CD14-positive monocyte (primary cell): ENCODE results near the gene SETD4. TPM values are rescaled to one million over a fixed set of nuclear protein-coding genes. Genes with fewer than 3 reads are reported as not detected.

Source experiments
- DNase-seq, 3 donors: peaks; one replicate each; pipeline ENCODE4 v3.0.0-alpha.2; 2011 to 2022
- H2AFZ ChIP-seq: 2 replicates; pipeline ENCODE4 v1.6.0; 2012; ENCODE audit warnings: mild to moderate bottlenecking, low read depth, low read length, inconsistent platforms; ENCODE audit not compliant: insufficient read depth, poor library complexity, severe bottlenecking
- H3K27ac ChIP-seq, 2 donors: 1 replicate in 1 of 2; 2 replicates in 1 of 2; pipeline ENCODE4 v1.5.1; 2012 to 2013; ENCODE audit warnings: low read length in 2 of 2, control low read depth in 1 of 2, inconsistent platforms in 1 of 2, low read depth in 1 of 2, mild to moderate bottlenecking in 1 of 2
- H3K27me3 ChIP-seq, 2 donors: one replicate each; pipeline versions ENCODE4 v1.6.0 to v1.6.1; 2011 to 2013; ENCODE audit warnings: low read length in 2 of 2; ENCODE audit not compliant: control insufficient read depth in 2 of 2, insufficient read depth in 2 of 2
- H3K36me3 ChIP-seq, 2 donors: replicated peaks in 1 of 2; 1 replicate in 1 of 2; 2 replicates in 1 of 2; pipeline versions ENCODE4 v1.5.1 to v1.6.1; 2012 to 2013; ENCODE audit warnings: low read length in 2 of 2, control low read depth in 1 of 2, inconsistent platforms in 1 of 2, mild to moderate bottlenecking in 1 of 2; ENCODE audit not compliant: insufficient read depth in 2 of 2, control insufficient read depth in 1 of 2
- H3K4me1 ChIP-seq, 2 donors: 1 replicate in 1 of 2; 2 replicates in 1 of 2; pipeline versions ENCODE4 v1.5.1 to v1.6.1; 2012 to 2013; ENCODE audit warnings: low read length in 2 of 2, control low read depth in 1 of 2, inconsistent platforms in 1 of 2, mild to moderate bottlenecking in 1 of 2, moderate library complexity in 1 of 2; ENCODE audit not compliant: insufficient read depth in 2 of 2, control insufficient read depth in 1 of 2
- H3K4me2 ChIP-seq: replicated peaks from 2 replicates; pipeline ENCODE3; 2012; ENCODE audit warnings: low read length, moderate library complexity, mild to moderate bottlenecking; ENCODE audit not compliant: poor library complexity, severe bottlenecking; ENCODE audit errors: extremely low read depth
- H3K4me3 ChIP-seq, 3 experiments: fragments of 200-600 bp in 1 of 3; sonication (generic) in 1 of 3; replicated peaks in 1 of 3; 1 replicate in 2 of 3; 2 replicates in 1 of 3; pipeline ENCODE4 v1.5.1; 2011 to 2013; ENCODE audit warnings: low read length in 3 of 3, mild to moderate bottlenecking in 3 of 3, control low read depth in 2 of 3, low read depth in 2 of 3, inconsistent platforms in 1 of 3, moderate library complexity in 1 of 3
- H3K79me2 ChIP-seq: 2 replicates; pipeline ENCODE4 v1.6.0; 2012; ENCODE audit warnings: mild to moderate bottlenecking, control low read depth, inconsistent platforms, low read length, moderate library complexity; ENCODE audit not compliant: insufficient read depth
- H3K9ac ChIP-seq: 2 replicates; pipeline ENCODE4 v1.6.0; 2017; ENCODE audit warnings: low read length, mild to moderate bottlenecking; ENCODE audit not compliant: insufficient read depth, poor library complexity, severe bottlenecking
- H3K9me3 ChIP-seq, 2 donors: replicated peaks in 1 of 2; 1 replicate in 1 of 2; 2 replicates in 1 of 2; pipeline versions ENCODE4 v1.5.1 to v1.6.1; 2012 to 2013; ENCODE audit warnings: low read length in 2 of 2, control low read depth in 1 of 2; ENCODE audit not compliant: control insufficient read depth in 1 of 2, insufficient read depth in 1 of 2
- H4K20me1 ChIP-seq: 2 replicates; pipeline ENCODE4 v1.6.0; 2012; ENCODE audit warnings: mild to moderate bottlenecking, low read length, control low read depth, moderate library complexity; ENCODE audit not compliant: insufficient read depth
- H3K27ac Mint-ChIP-seq, 7 donors: one replicate each; pipeline ENCODE4 v1.8.0; 2020; ENCODE audit warnings: mild to moderate bottlenecking in 7 of 7, mixed read lengths in 7 of 7, moderate library complexity in 6 of 7, inconsistent platforms in 2 of 7
- H3K27me3 Mint-ChIP-seq, 3 donors: one replicate each; pipeline ENCODE4 v1.8.0; 2021 to 2022; ENCODE audit warnings: low read depth in 3 of 3, mild to moderate bottlenecking in 3 of 3, mixed read lengths in 3 of 3, moderate library complexity in 3 of 3, inconsistent platforms in 1 of 3
- H3K36me3 Mint-ChIP-seq, 2 donors: one replicate each; pipeline ENCODE4 v1.8.0; 2020; ENCODE audit warnings: mixed read lengths in 2 of 2, inconsistent platforms in 1 of 2, mild to moderate bottlenecking in 1 of 2
- H3K4me1 Mint-ChIP-seq: one replicate; pipeline ENCODE4 v1.8.0; 2020; ENCODE audit warnings: mild to moderate bottlenecking, mixed read lengths
- H3K4me3 Mint-ChIP-seq, 2 donors: one replicate each; pipeline ENCODE4 v1.8.0; 2020; ENCODE audit warnings: mild to moderate bottlenecking in 2 of 2, mixed read lengths in 2 of 2, moderate library complexity in 1 of 2
- H3K9me3 Mint-ChIP-seq, 7 donors: one replicate each; pipeline ENCODE4 v1.8.0; 2020 to 2022; ENCODE audit warnings: mixed read lengths in 7 of 7, mild to moderate bottlenecking in 6 of 7, moderate library complexity in 6 of 7, inconsistent platforms in 2 of 7
- WGBS: methylation state at CpG from one replicate; pipeline ENCODE4 v1.1.5; 2013; ENCODE audit warnings: missing lambda C conversion rate; ENCODE audit not compliant: insufficient coverage; 5-methylcytosine and 5-hydroxymethylcytosine counted together
- intact Hi-C, 2 donors: fragments of 100-400 bp; cut with micrococcal nuclease; formaldehyde crosslinking; loops; one replicate each; pipeline versions ENCODE4 v1.15.0 to v1.15.1; 2023
- polyA minus RNA-seq: library from RNA; depleted of rRNA, polyadenylated mRNA; stranded (reverse); fragments of >200 nt; gene quantifications from 2 replicates; pipeline ENCODE4 v1.2.3, GENCODE V29; 2012
- polyA plus RNA-seq, 3 donors: library from polyadenylated mRNA; depleted of rRNA in 1 of 3; unstranded in 2 of 3; stranded (reverse) in 1 of 3; fragments of 300-500 nt in 2 of 3; fragments of >200 nt in 1 of 3; fragmentation: Illumina TruSeq in 2 of 3; gene quantifications; 1 replicate in 2 of 3; 2 replicates in 1 of 3; pipeline ENCODE4 v1.2.3, GENCODE V29; 2012 to 2021
- total RNA-seq, 12 experiments: library from RNA in 1 of 12; stranded (reverse) in 1 of 12; fragments of 120-200 nt in 1 of 12; gene quantifications; one replicate each; pipeline ENCODE4 v1.2.4 and lab custom pipeline; 2013 to 2026; ENCODE audit warnings: mixed read lengths in 6 of 12, inconsistent platforms in 1 of 12
- TF ChIP-seq, protein P1 (sequence below): fragments of 200-600 bp; IDR thresholded peaks from one replicate; pipeline ENCODE4 v1.8.0; 2022; ENCODE audit warnings: antibody characterized with exemption, mild to moderate bottlenecking

The SETD4 gene, protein sequence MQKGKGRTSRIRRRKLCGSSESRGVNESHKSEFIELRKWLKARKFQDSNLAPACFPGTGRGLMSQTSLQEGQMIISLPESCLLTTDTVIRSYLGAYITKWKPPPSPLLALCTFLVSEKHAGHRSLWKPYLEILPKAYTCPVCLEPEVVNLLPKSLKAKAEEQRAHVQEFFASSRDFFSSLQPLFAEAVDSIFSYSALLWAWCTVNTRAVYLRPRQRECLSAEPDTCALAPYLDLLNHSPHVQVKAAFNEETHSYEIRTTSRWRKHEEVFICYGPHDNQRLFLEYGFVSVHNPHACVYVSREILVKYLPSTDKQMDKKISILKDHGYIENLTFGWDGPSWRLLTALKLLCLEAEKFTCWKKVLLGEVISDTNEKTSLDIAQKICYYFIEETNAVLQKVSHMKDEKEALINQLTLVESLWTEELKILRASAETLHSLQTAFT
- total RNA-seq (2013): 8.0 TPM
- polyA plus RNA-seq: 10 to 100 TPM in 1 of 3 donors, 1 to 10 TPM in 2; 4.1 to 10.8 (median 4.3) TPM
- polyA minus RNA-seq: 2.5 and 3.0 TPM in 2 replicates
- 4.2 to 11.8 (median 5.9) reads per million in 11 experiments for total RNA-seq (lab: John Stamatoyannopoulos, UW)

DNA sequence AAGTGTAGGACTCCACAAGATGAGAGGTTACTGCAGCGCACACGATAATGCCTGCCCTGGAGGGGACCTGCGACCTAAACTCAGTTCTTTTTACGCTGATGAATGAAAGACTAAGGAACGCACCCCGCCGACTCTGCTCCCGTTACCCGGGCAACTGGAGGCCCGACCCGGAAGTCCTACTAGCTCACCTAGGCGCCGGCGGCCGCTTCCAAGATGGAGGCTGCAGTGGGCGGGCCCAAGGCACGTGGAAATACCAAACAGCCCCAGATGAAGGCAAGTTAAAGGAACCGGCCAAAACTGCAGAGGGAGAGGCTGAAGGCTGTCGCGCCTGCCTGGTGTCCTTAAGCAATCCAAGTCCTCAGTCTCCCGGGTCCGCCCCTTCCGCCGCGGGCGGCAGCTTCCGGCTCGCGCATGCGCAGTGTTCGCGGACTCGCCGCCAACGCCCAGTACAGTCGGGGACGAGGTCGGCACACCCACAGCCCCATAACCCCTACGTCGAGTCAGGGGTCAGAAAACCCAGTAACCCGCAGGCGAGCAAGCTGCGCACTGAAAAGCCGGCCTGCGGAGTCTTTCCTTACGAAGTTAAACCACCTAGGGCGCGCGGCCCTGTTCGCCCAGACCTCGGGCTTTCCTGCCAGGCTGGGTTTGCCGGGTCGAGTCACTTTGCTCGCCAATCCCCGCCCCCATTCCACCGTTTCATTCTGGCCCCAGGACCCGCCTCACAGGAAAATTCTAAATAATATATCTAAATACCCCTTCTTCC lies at the start of gene SETD4:
TSS of gene SETD4 (minus strand) at position 368 of the 763 bp plus-strand sequence. CDS start 1,638 bp downstream, outside the sequence.
- Mint-ChIP-seq H3K27me3 (peaks cover 1 to 5% (median 3%) of the 10 kb centered on the region in 3 donors), H3K4me1 (peaks cover 16% of the 10 kb centered on the region), H3K27ac (peak within 1 kb of the TSS; percentile 91 to 98 (median 96)), H3K4me3 (peak within 1 kb of the TSS; percentile 92 to 96), H3K9me3 (peaks cover 0 to 2% (median 0%) of the 10 kb centered on the region in 7 donors), H3K36me3 (peaks cover 32 to 33% of the 10 kb centered on the region in 2 donors)
- TF ChIP-seq, protein P1, sequence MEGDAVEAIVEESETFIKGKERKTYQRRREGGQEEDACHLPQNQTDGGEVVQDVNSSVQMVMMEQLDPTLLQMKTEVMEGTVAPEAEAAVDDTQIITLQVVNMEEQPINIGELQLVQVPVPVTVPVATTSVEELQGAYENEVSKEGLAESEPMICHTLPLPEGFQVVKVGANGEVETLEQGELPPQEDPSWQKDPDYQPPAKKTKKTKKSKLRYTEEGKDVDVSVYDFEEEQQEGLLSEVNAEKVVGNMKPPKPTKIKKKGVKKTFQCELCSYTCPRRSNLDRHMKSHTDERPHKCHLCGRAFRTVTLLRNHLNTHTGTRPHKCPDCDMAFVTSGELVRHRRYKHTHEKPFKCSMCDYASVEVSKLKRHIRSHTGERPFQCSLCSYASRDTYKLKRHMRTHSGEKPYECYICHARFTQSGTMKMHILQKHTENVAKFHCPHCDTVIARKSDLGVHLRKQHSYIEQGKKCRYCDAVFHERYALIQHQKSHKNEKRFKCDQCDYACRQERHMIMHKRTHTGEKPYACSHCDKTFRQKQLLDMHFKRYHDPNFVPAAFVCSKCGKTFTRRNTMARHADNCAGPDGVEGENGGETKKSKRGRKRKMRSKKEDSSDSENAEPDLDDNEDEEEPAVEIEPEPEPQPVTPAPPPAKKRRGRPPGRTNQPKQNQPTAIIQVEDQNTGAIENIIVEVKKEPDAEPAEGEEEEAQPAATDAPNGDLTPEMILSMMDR: no peak
- peak within 1 kb of the TSS; percentile 97 for H2AFZ ChIP-seq
- H3K4me3 ChIP-seq: peak within 1 kb of the TSS; percentile 68 to 89 (median 89)
- peak; percentile 94 to 95 (median 94) for DNase-seq
- H3K36me3 ChIP-seq: peaks cover 17 to 33% of the 10 kb centered on the region in 2 donors
- peaks cover 5% of the 10 kb centered on the region for H3K79me2 ChIP-seq
- intact Hi-C loops: loop anchor here (5.0 to 10.0 kb wide), 3 partner anchors 52 to 97 kb away; partner anchors contain the start of gene DOP1B (in 1 of the 2)
- WGBS: 0% methylated on average over 51 of the region's 57 CpGs
- H3K9ac ChIP-seq: peak within 1 kb of the TSS; percentile 80
- no peaks in the 10 kb centered on the region for H3K9me3 ChIP-seq
- no peaks in the 10 kb centered on the region for H3K27me3 ChIP-seq
- H3K4me2 ChIP-seq: peak within 1 kb of the TSS; percentile 85
- peaks cover 15 to 22% of the 10 kb centered on the region in 2 donors for H3K4me1 ChIP-seq
- peak within 1 kb of the TSS; percentile 88 to 92 for H3K27ac ChIP-seq
- H4K20me1 ChIP-seq: no peaks in the 10 kb centered on the region

DNA sequence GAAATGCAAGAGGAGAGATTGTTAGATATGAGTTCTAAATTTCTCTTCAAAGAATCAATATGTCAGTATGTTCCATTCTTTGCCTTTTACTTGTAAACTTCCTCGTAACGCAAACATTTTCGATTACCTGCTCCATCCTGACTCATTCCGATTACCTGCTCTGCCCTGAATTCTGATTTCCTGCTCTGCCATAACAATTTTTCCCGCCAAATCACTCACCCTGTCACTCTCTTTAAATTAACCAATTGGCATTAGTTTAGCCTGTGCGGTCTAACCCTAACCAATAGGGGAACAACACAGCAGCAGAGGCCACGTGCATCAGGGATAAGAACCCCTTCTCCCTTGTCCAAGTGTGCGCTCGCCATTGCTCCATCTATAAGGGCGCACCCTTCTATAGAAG lies 49.5 kb upstream of the SETD4 start:
- no peak overlapping the region for H3K27ac Mint-ChIP-seq
- Histone ChIP-seq H3K36me3 (no peaks in the 10 kb centered on the region), H4K20me1 (no peaks in the 10 kb centered on the region), H3K9ac (no peak overlapping the region), H3K9me3 (no peaks in the 10 kb centered on the region), H3K79me2 (no peaks in the 10 kb centered on the region), H3K27ac (no peak overlapping the region), H3K4me1 (peaks cover 13 to 23% of the 10 kb centered on the region in 2 donors), H3K4me2 (no peak overlapping the region), H2AFZ (no peak overlapping the region), H3K4me3 (no peak overlapping the region), H3K27me3 (peaks cover 6 to 8% of the 10 kb centered on the region in 2 donors)
- no peak for DNase-seq
- H3K36me3 Mint-ChIP-seq: no peaks in the 10 kb centered on the region
- 95% methylated on average over 5 of the region's 10 CpGs for whole genome bisulfite sequencing
- intact Hi-C loops: loop anchor here (5.0 to 10.0 kb wide), 2 partner anchors 45 to 48 kb away; partner anchors contain the start of gene SETD4 (in 2 of the 2)
- peaks cover 16% of the 10 kb centered on the region in 3 donors for H3K27me3 Mint-ChIP-seq
- H3K4me1 Mint-ChIP-seq: peaks cover 20% of the 10 kb centered on the region
- no peak overlapping the region for H3K4me3 Mint-ChIP-seq
- H3K9me3 Mint-ChIP-seq: peaks cover 0 to 1% (median 0%) of the 10 kb centered on the region in 7 donors
- TF ChIP-seq, protein P1: no peak
